Activated CD4-positive, alpha-beta T cell treated with anti-CD3 and anti-CD28 coated beads for 36 hours (primary cell): ENCODE data around the gene GPATCH8. TPM values are rescaled to one million over a fixed set of nuclear protein-coding genes. Genes with fewer than 3 reads are reported as not detected.

Experiments used
- ATAC-seq: fragments of 200-7000 bp; cut with Tn5 transposase; one replicate; pipeline ENCODE4 v1.10.0; 2021; ENCODE audit warnings: mild to moderate bottlenecking, moderate library complexity
- CTCF ChIA-PET: fragments of 350-600 bp; sonication (Branson Sonifier 250); formaldehyde crosslinking; loops from one replicate; lab custom pipeline; 2021; ENCODE audit warnings: antibody characterized with exemption; lab: Charles Lee
- POLR2A ChIA-PET: fragments of 350-600 bp; sonication (Branson Sonifier 250); formaldehyde crosslinking; loops from one replicate; lab custom pipeline; 2021; ENCODE audit warnings: antibody characterized with exemption, inconsistent platforms; lab: Charles Lee
- DNase-seq: peaks from one replicate; pipeline ENCODE4 v3.0.0-alpha.2; 2020
- H3K27ac Mint-ChIP-seq: one replicate; pipeline ENCODE4 v1.8.0; 2021; ENCODE audit warnings: mixed read lengths
- H3K27me3 Mint-ChIP-seq: one replicate; pipeline ENCODE4 v1.8.0; 2021; ENCODE audit warnings: mixed read lengths
- H3K36me3 Mint-ChIP-seq: one replicate; pipeline ENCODE4 v1.8.0; 2021; ENCODE audit warnings: low read depth, mixed read lengths
- H3K4me1 Mint-ChIP-seq: one replicate; pipeline ENCODE4 v1.8.0; 2021; ENCODE audit warnings: mixed read lengths
- H3K4me3 Mint-ChIP-seq: one replicate; pipeline ENCODE4 v1.8.0; 2021; ENCODE audit warnings: mild to moderate bottlenecking, moderate library complexity, mixed read lengths
- H3K9me3 Mint-ChIP-seq: one replicate; pipeline ENCODE4 v1.8.0; 2021; ENCODE audit warnings: low read depth, mixed read lengths
- intact Hi-C, 2 experiments: fragments of 100-400 bp; cut with DNase I in 1 of 2; cut with micrococcal nuclease in 1 of 2; formaldehyde crosslinking; loops; one replicate each; pipeline versions ENCODE4 v1.14.2 to v1.15.1; 2022 to 2024; cut with DNase I, micrococcal nuclease
- total RNA-seq, 2 experiments: library from RNA; stranded (reverse); gene quantifications; one replicate each; pipeline ENCODE4 v1.2.3, GENCODE V29; 2021

Gene GPATCH8
- total RNA-seq, 2 experiments from 2014 or later, result 39.6 to 43.2 TPM

GRCh38 chr17:44383363-44383762 is 119.8 kb downstream of the GPATCH8 start:
- Mint-ChIP-seq H3K27ac (no peak overlapping the region), H3K36me3 (no peaks in the 10 kb centered on the region), H3K4me3 (no peak overlapping the region), H3K27me3 (peaks cover 24% of the 10 kb centered on the region), H3K9me3 (no peaks in the 10 kb centered on the region), H3K4me1 (peaks cover 12% of the 10 kb centered on the region)
- ChIA-PET CTCF (no interaction called here), POLR2A (no interaction called here)
- no peak for ATAC-seq
- no peak for DNase-seq
- intact Hi-C loops, result no loop called here

- Mint-ChIP-seq H3K4me3 (no peak overlapping the region), H3K4me1 (peaks cover 12% of the 10 kb centered on the region), H3K9me3 (no peaks in the 10 kb centered on the region), H3K27ac (no peak overlapping the region), H3K27me3 (peaks cover 23% of the 10 kb centered on the region), H3K36me3 (no peaks in the 10 kb centered on the region)
- CTCF ChIA-PET, result interaction anchor here (0.6 kb wide), 1 partner anchor 1660 kb away, joined by 3 read pairs; no protein-coding TSS in a partner anchor
- POLR2A ChIA-PET, result no interaction called here
- ATAC-seq (no peak), DNase-seq (no peak)
- intact Hi-C loops, result no loop called here
Observed at GRCh38 chr17:44382917-44383316, 120.3 kb downstream of the GPATCH8 start.

GRCh38 chr17:44381810-44382305 is 121.3 kb downstream of the GPATCH8 start:
- POLR2A ChIA-PET, result interaction anchor here (0.6 kb wide), 1 partner anchor 57 kb away, joined by 3 read pairs; no protein-coding TSS in a partner anchor
- intact Hi-C loops, result no loop called here
- H3K36me3 Mint-ChIP-seq, result no peaks in the 10 kb centered on the region
- no peaks in the 10 kb centered on the region for H3K9me3 Mint-ChIP-seq
- H3K4me3 Mint-ChIP-seq, result no peak overlapping the region
- CTCF ChIA-PET, result interaction anchor here (1.1 kb wide), 1 partner anchor 19 kb away, joined by 4 read pairs; no protein-coding TSS in a partner anchor
- peaks cover 12% of the 10 kb centered on the region for H3K4me1 Mint-ChIP-seq
- DNase-seq, result no peak
- H3K27ac Mint-ChIP-seq, result no peak overlapping the region
- ATAC-seq, result no peak
- peaks cover 22% of the 10 kb centered on the region for H3K27me3 Mint-ChIP-seq

GRCh38 chr17:44380767-44381166 is 122.4 kb downstream of the GPATCH8 start:
- DNase-seq, result no peak
- Mint-ChIP-seq H3K36me3 (no peaks in the 10 kb centered on the region), H3K27ac (no peak overlapping the region), H3K9me3 (no peaks in the 10 kb centered on the region), H3K4me1 (peaks cover 6% of the 10 kb centered on the region), H3K4me3 (no peak overlapping the region), H3K27me3 (peaks cover 19% of the 10 kb centered on the region)
- POLR2A ChIA-PET, result no interaction called here
- intact Hi-C loops, result no loop called here
- CTCF ChIA-PET, result interaction anchor here (1.1 kb wide), 1 partner anchor 18 kb away, joined by 4 read pairs; no protein-coding TSS in a partner anchor
- no peak for ATAC-seq

- DNase-seq, result no peak
- intact Hi-C loops, result no loop called here
- ChIA-PET POLR2A (interaction anchor here (0.5 kb wide), 1 partner anchor 35 kb away, joined by 5 read pairs; the partner anchor contains the start of gene GRN), CTCF (interaction anchor here (0.6 to 1.2 kb wide), 2 partner anchors 16 to 29 kb away, joined by 3 read pairs; partner anchors contain the start of gene FAM171A2)
- H3K4me1 Mint-ChIP-seq, result peaks cover 3% of the 10 kb centered on the region
- H3K27ac Mint-ChIP-seq, result no peak overlapping the region
- H3K36me3 Mint-ChIP-seq, result no peaks in the 10 kb centered on the region
- H3K9me3 Mint-ChIP-seq, result no peaks in the 10 kb centered on the region
- no peak overlapping the region for H3K4me3 Mint-ChIP-seq
- peaks cover 18% of the 10 kb centered on the region for H3K27me3 Mint-ChIP-seq
- ATAC-seq, result no peak
Observed at GRCh38 chr17:44379887-44380286, 123.3 kb downstream of the GPATCH8 start.

GRCh38 chr17:44378171-44378705 is 125.0 kb downstream of the GPATCH8 start:
- POLR2A ChIA-PET, result no interaction called here
- Mint-ChIP-seq H3K27ac (no peak overlapping the region), H3K27me3 (peaks cover 13% of the 10 kb centered on the region), H3K4me1 (no peaks in the 10 kb centered on the region), H3K9me3 (no peaks in the 10 kb centered on the region), H3K36me3 (no peaks in the 10 kb centered on the region), H3K4me3 (no peak overlapping the region)
- CTCF ChIA-PET, result interaction anchor here (0.7 to 1.4 kb wide), 2 partner anchors 31 to 125 kb away, joined by 3 read pairs; no protein-coding TSS in a partner anchor
- intact Hi-C loops, result no loop called here
- ATAC-seq, result no peak
- DNase-seq, result no peak

GRCh38 chr17:44376779-44377178 is 126.4 kb downstream of the GPATCH8 start:
- Mint-ChIP-seq H3K4me1 (no peaks in the 10 kb centered on the region), H3K36me3 (no peaks in the 10 kb centered on the region), H3K9me3 (no peaks in the 10 kb centered on the region), H3K27me3 (peaks cover 9% of the 10 kb centered on the region), H3K27ac (no peak overlapping the region), H3K4me3 (no peak overlapping the region)
- POLR2A ChIA-PET, result no interaction called here
- ATAC-seq (no peak), DNase-seq (no peak)
- CTCF ChIA-PET, result interaction anchor here (0.6 to 1.4 kb wide), 7 partner anchors 18 to 146 kb away, joined by 3 to 7 read pairs (median 3); partner anchors contain the start of gene RUNDC3A
- intact Hi-C loops, result no loop called here

GRCh38 chr17:44376124-44376523 is 127.1 kb downstream of the GPATCH8 start:
- intact Hi-C loops, result no loop called here
- H3K9me3 Mint-ChIP-seq, result no peaks in the 10 kb centered on the region
- POLR2A ChIA-PET, result no interaction called here
- peaks cover 9% of the 10 kb centered on the region for H3K27me3 Mint-ChIP-seq
- no peak overlapping the region for H3K4me3 Mint-ChIP-seq
- ATAC-seq, result peak; percentile 65
- H3K27ac Mint-ChIP-seq, result no peak overlapping the region
- no peaks in the 10 kb centered on the region for H3K36me3 Mint-ChIP-seq
- CTCF ChIA-PET, result interaction anchor here (0.6 to 1.8 kb wide), 9 partner anchors 13 to 147 kb away, joined by 3 to 10 read pairs (median 4); partner anchors contain the start of genes FAM171A2 and RUNDC3A
- H3K4me1 Mint-ChIP-seq, result no peaks in the 10 kb centered on the region
- peak; percentile 54 for DNase-seq

GRCh38 chr17:44375196-44376017 is 127.8 kb downstream of the GPATCH8 start:
- no peak for DNase-seq
- Mint-ChIP-seq H3K4me3 (no peak overlapping the region), H3K36me3 (no peaks in the 10 kb centered on the region), H3K4me1 (no peaks in the 10 kb centered on the region), H3K9me3 (no peaks in the 10 kb centered on the region), H3K27ac (no peak overlapping the region), H3K27me3 (peaks cover 11% of the 10 kb centered on the region)
- intact Hi-C loops, result no loop called here
- ATAC-seq, result no peak
- POLR2A ChIA-PET, result no interaction called here
- CTCF ChIA-PET, result interaction anchor here (1.0 to 1.8 kb wide), 6 partner anchors 12 to 148 kb away, joined by 3 to 10 read pairs (median 4); partner anchors contain the start of gene FAM171A2

- Mint-ChIP-seq H3K4me3 (no peak overlapping the region), H3K36me3 (no peaks in the 10 kb centered on the region), H3K27me3 (peaks cover 14% of the 10 kb centered on the region), H3K9me3 (no peaks in the 10 kb centered on the region), H3K27ac (no peak overlapping the region), H3K4me1 (peaks cover 2% of the 10 kb centered on the region)
- no peak for DNase-seq
- ChIA-PET CTCF (interaction anchor here (1.8 kb wide), 1 partner anchor 19 kb away, joined by 10 read pairs; no protein-coding TSS in a partner anchor), POLR2A (no interaction called here)
- intact Hi-C loops, result no loop called here
- ATAC-seq, result no peak
Observed at GRCh38 chr17:44374306-44375195, 128.7 kb downstream of the GPATCH8 start.
